ENCODE measurements around the gene HTR2A.

HTR2A gene

GRCh38 chr13:46896341-46897137, at the start of gene HTR2A:
Gene HTR2A (minus strand): TSS chr13:46897053. CDS start chr13:46895906, 1,147 bp downstream.
- in situ Hi-C loops (cut with HindIII; ENCODE audit: low pct_ligation_motif_present, low pct_unique_long_range_greater_than_20kb, low sequenced_read_pairs) = no loop called here
- DNase-seq = peak; percentile 10

GRCh38 chr13:46936525-46936924, 39.7 kb upstream of the HTR2A start:
- DNase-seq = no peak
- in situ Hi-C loops (cut with HindIII; ENCODE audit: low pct_ligation_motif_present, low pct_unique_long_range_greater_than_20kb, low sequenced_read_pairs) = no loop called here

GRCh38 chr13:46934749-46935148, 37.9 kb upstream of the HTR2A start:
- no peak for DNase-seq
- in situ Hi-C loops (cut with HindIII; ENCODE audit: low pct_ligation_motif_present, low pct_unique_long_range_greater_than_20kb, low sequenced_read_pairs) = no loop called here

GRCh38 chr13:46926916-46927590, 30.2 kb upstream of the HTR2A start:
- in situ Hi-C loops (cut with HindIII; ENCODE audit: low pct_ligation_motif_present, low pct_unique_long_range_greater_than_20kb, low sequenced_read_pairs) = no loop called here
- DNase-seq = no peak

- in situ Hi-C loops (cut with HindIII; ENCODE audit: low pct_ligation_motif_present, low pct_unique_long_range_greater_than_20kb, low sequenced_read_pairs) = no loop called here
- DNase-seq = no peak
These were observed 28.6 kb upstream of the HTR2A start for GRCh38 chr13:46925486-46925885.

GRCh38 chr13:46914341-46914740, 17.5 kb upstream of the HTR2A start:
- DNase-seq = no peak
- in situ Hi-C loops (cut with HindIII; ENCODE audit: low pct_ligation_motif_present, low pct_unique_long_range_greater_than_20kb, low sequenced_read_pairs) = no loop called here

- no peak for DNase-seq
- in situ Hi-C loops (cut with HindIII; ENCODE audit: low pct_ligation_motif_present, low pct_unique_long_range_greater_than_20kb, low sequenced_read_pairs) = no loop called here
These were observed 16.9 kb upstream of the HTR2A start for GRCh38 chr13:46913757-46914156.

GRCh38 chr13:46909042-46909441, 12.2 kb upstream of the HTR2A start:
- no peak for DNase-seq
- in situ Hi-C loops (cut with HindIII; ENCODE audit: low pct_ligation_motif_present, low pct_unique_long_range_greater_than_20kb, low sequenced_read_pairs) = no loop called here

- DNase-seq = no peak
- in situ Hi-C loops (cut with HindIII; ENCODE audit: low pct_ligation_motif_present, low pct_unique_long_range_greater_than_20kb, low sequenced_read_pairs) = no loop called here
These were observed 11.6 kb upstream of the HTR2A start for GRCh38 chr13:46908501-46908900.

GRCh38 chr13:46906405-46906804, 9.6 kb upstream of the HTR2A start:
- in situ Hi-C loops (cut with HindIII; ENCODE audit: low pct_ligation_motif_present, low pct_unique_long_range_greater_than_20kb, low sequenced_read_pairs) = no loop called here
- DNase-seq = no peak

GRCh38 chr13:46905249-46905648, 8.4 kb upstream of the HTR2A start:
- in situ Hi-C loops (cut with HindIII; ENCODE audit: low pct_ligation_motif_present, low pct_unique_long_range_greater_than_20kb, low sequenced_read_pairs) = no loop called here
- DNase-seq = no peak

GRCh38 chr13:46903748-46904147, 6.9 kb upstream of the HTR2A start:
- DNase-seq = no peak
- in situ Hi-C loops (cut with HindIII; ENCODE audit: low pct_ligation_motif_present, low pct_unique_long_range_greater_than_20kb, low sequenced_read_pairs) = no loop called here

GRCh38 chr13:46901721-46902120, 4.9 kb upstream of the HTR2A start:
- in situ Hi-C loops (cut with HindIII; ENCODE audit: low pct_ligation_motif_present, low pct_unique_long_range_greater_than_20kb, low sequenced_read_pairs) = no loop called here
- DNase-seq = no peak

GRCh38 chr13:46899801-46900200, 2.9 kb upstream of the HTR2A start:
- DNase-seq = no peak
- in situ Hi-C loops (cut with HindIII; ENCODE audit: low pct_ligation_motif_present, low pct_unique_long_range_greater_than_20kb, low sequenced_read_pairs) = no loop called here

- DNase-seq = no peak
- in situ Hi-C loops (cut with HindIII; ENCODE audit: low pct_ligation_motif_present, low pct_unique_long_range_greater_than_20kb, low sequenced_read_pairs) = no loop called here
These were observed 1.5 kb downstream of the HTR2A start for GRCh38 chr13:46895381-46895780.

- DNase-seq = no peak
- in situ Hi-C loops (cut with HindIII; ENCODE audit: low pct_ligation_motif_present, low pct_unique_long_range_greater_than_20kb, low sequenced_read_pairs) = no loop called here
These were observed 2.3 kb downstream of the HTR2A start for GRCh38 chr13:46894568-46894967.

- peak; percentile 60 for DNase-seq
- in situ Hi-C loops (cut with HindIII; ENCODE audit: low pct_ligation_motif_present, low pct_unique_long_range_greater_than_20kb, low sequenced_read_pairs) = no loop called here
These were observed 2.9 kb downstream of the HTR2A start for GRCh38 chr13:46893798-46894560.

- DNase-seq = no peak
- in situ Hi-C loops (cut with HindIII; ENCODE audit: low pct_ligation_motif_present, low pct_unique_long_range_greater_than_20kb, low sequenced_read_pairs) = no loop called here
These were observed 3.6 kb downstream of the HTR2A start for GRCh38 chr13:46893221-46893740.

- DNase-seq = peak; percentile 54
- in situ Hi-C loops (cut with HindIII; ENCODE audit: low pct_ligation_motif_present, low pct_unique_long_range_greater_than_20kb, low sequenced_read_pairs) = no loop called here
These were observed 11.8 kb downstream of the HTR2A start for GRCh38 chr13:46885018-46885417.

Data from ACHN (cell line).